OCI-LY3 (cell line): ENCODE results near the gene PRM1.

ENCODE experiments used
- H2AFZ ChIP-seq: fragments of 200-600, 300-600 bp; shearing (Covaris generic); 2 replicates; pipeline ENCODE4 v1.6.0; 2014; ENCODE audit warnings: antibody characterized with exemption, low read depth, low read length
- H3K27ac ChIP-seq: fragments of 200-600, 300-600 bp; sonication (generic); 2 replicates; pipeline ENCODE4 v1.5.1; 2014; ENCODE audit warnings: mild to moderate bottlenecking, low read length, moderate library complexity, mixed read lengths
- H3K27me3 ChIP-seq: fragments of 200-600, 300-600 bp; sonication (generic); 2 replicates; pipeline ENCODE4 v1.6.1; 2014; ENCODE audit warnings: low read depth, low read length, mixed read lengths
- H3K36me3 ChIP-seq: fragments of 200-600, 300-600 bp; sonication (generic); replicated peaks from 2 replicates; pipeline ENCODE3; 2014; ENCODE audit warnings: low read depth, low read length, mixed read lengths
- H3K4me1 ChIP-seq: fragments of 300-600, 200-600 bp; sonication (generic); 2 replicates; pipeline ENCODE4 v1.6.1; 2014; ENCODE audit warnings: low read length, mixed read lengths
- H3K4me2 ChIP-seq: fragments of 200-600, 300-600 bp; sonication (generic); 2 replicates; pipeline ENCODE4 v1.6.1; 2014; ENCODE audit warnings: low read length, mixed read lengths
- H3K4me3 ChIP-seq: fragments of 300-600, 200-600 bp; sonication (generic); 2 replicates; pipeline ENCODE4 v1.5.1; 2014; ENCODE audit warnings: antibody characterized with exemption, mild to moderate bottlenecking, low read length, moderate library complexity
- H3K79me2 ChIP-seq: fragments of 300-600, 200-600 bp; shearing (Covaris generic); 2 replicates; pipeline ENCODE4 v1.6.1; 2014; ENCODE audit warnings: mild to moderate bottlenecking, low read length, mixed read lengths
- H3K9ac ChIP-seq: fragments of 300-600, 200-600 bp; shearing (Covaris generic); 2 replicates; pipeline ENCODE4 v1.6.0; 2014; ENCODE audit warnings: mild to moderate bottlenecking, low read length, moderate library complexity
- H3K9me3 ChIP-seq: fragments of 200-600, 300-600 bp; shearing (Covaris generic); 2 replicates; pipeline ENCODE4 v1.6.1; 2014; ENCODE audit warnings: low read length, mixed read lengths; ENCODE audit not compliant: insufficient read depth
- H4K20me1 ChIP-seq: fragments of 200-600, 300-600 bp; sonication (generic); 2 replicates; pipeline ENCODE4 v1.6.1; 2016; ENCODE audit warnings: low read length, mixed read lengths; ENCODE audit not compliant: insufficient read depth
- CTCF ChIP-seq: fragments of 200-600, 300-600 bp; sonication (generic); IDR thresholded peaks from 2 replicates; pipeline ENCODE4 v1.5.1; 2014; ENCODE audit warnings: antibody characterized with exemption, low read length, low read depth
- EZH2phosphoT487 ChIP-seq: fragments of 200-600 bp; shearing (Covaris generic); IDR thresholded peaks from 2 replicates; pipeline ENCODE4 v1.6.1; 2018; ENCODE audit warnings: antibody characterized with exemption, mixed run types, low read depth

PRM1 gene

GRCh38 chr16:11250786-11251524, 30.2 kb downstream of the PRM1 start:
- H3K9ac ChIP-seq = no peak overlapping the region
- H3K4me2 ChIP-seq = no peak overlapping the region

GRCh38 chr16:11250091-11250785, 30.9 kb downstream of the PRM1 start:
- Histone ChIP-seq H3K4me3 (no peak overlapping the region), H4K20me1 (peaks cover 40% of the 10 kb centered on the region), H3K36me3 (peaks cover 38% of the 10 kb centered on the region), H2AFZ (no peak overlapping the region), H3K4me1 (peaks cover 46% of the 10 kb centered on the region), H3K9me3 (no peaks in the 10 kb centered on the region), H3K27me3 (no peaks in the 10 kb centered on the region), H3K27ac (no peak overlapping the region), H3K4me2 (no peak overlapping the region), H3K79me2 (peaks cover 21% of the 10 kb centered on the region), H3K9ac (no peak overlapping the region)
- TF ChIP-seq CTCF (no peak), EZH2phosphoT487 (no peak)

More at GRCh38 chr16:11250786-11251524, 30.2 kb downstream of the PRM1 start:
- Histone ChIP-seq H3K36me3 (peaks cover 39% of the 10 kb centered on the region), H3K9me3 (no peaks in the 10 kb centered on the region), H2AFZ (no peak overlapping the region), H3K79me2 (peaks cover 28% of the 10 kb centered on the region), H3K27me3 (no peaks in the 10 kb centered on the region), H3K4me3 (no peak overlapping the region), H4K20me1 (peaks cover 42% of the 10 kb centered on the region), H3K27ac (no peak overlapping the region), H3K4me1 (peaks cover 39% of the 10 kb centered on the region)
- TF ChIP-seq EZH2phosphoT487 = no peak
- TF ChIP-seq CTCF = no peak

- H3K4me3 ChIP-seq = no peak overlapping the region
- H4K20me1 ChIP-seq = peaks cover 32% of the 10 kb centered on the region
- H3K4me2 ChIP-seq = no peak overlapping the region
- H2AFZ ChIP-seq = no peak overlapping the region
- peaks cover 45% of the 10 kb centered on the region for H3K4me1 ChIP-seq
- peaks cover 13% of the 10 kb centered on the region for H3K79me2 ChIP-seq
- no peak overlapping the region for H3K9ac ChIP-seq
- H3K27me3 ChIP-seq = no peaks in the 10 kb centered on the region
- H3K27ac ChIP-seq = no peak overlapping the region
- H3K9me3 ChIP-seq = no peaks in the 10 kb centered on the region
- peaks cover 30% of the 10 kb centered on the region for H3K36me3 ChIP-seq
- TF ChIP-seq CTCF (no peak), EZH2phosphoT487 (no peak)
These were observed 31.7 kb downstream of the PRM1 start for GRCh38 chr16:11249233-11250061.

- Histone ChIP-seq H4K20me1 (peaks cover 20% of the 10 kb centered on the region), H3K27me3 (no peaks in the 10 kb centered on the region), H3K36me3 (peaks cover 17% of the 10 kb centered on the region), H2AFZ (no peak overlapping the region), H3K4me1 (peaks cover 43% of the 10 kb centered on the region), H3K27ac (no peak overlapping the region), H3K4me2 (no peak overlapping the region), H3K9ac (no peak overlapping the region), H3K79me2 (peaks cover under 1% of the 10 kb centered on the region), H3K4me3 (no peak overlapping the region), H3K9me3 (no peaks in the 10 kb centered on the region)
- TF ChIP-seq EZH2phosphoT487 (no peak), CTCF (no peak)
These were observed 33.0 kb downstream of the PRM1 start for GRCh38 chr16:11248133-11248532.
